ENCODE measurements around the gene DISP3. TPM values are rescaled to one million over a fixed set of nuclear protein-coding genes. Genes with fewer than 3 reads are reported as not detected.

DISP3 gene
- polyA plus RNA-seq, 3 donors: 0.01 TPM; not detected in 2

DNA sequence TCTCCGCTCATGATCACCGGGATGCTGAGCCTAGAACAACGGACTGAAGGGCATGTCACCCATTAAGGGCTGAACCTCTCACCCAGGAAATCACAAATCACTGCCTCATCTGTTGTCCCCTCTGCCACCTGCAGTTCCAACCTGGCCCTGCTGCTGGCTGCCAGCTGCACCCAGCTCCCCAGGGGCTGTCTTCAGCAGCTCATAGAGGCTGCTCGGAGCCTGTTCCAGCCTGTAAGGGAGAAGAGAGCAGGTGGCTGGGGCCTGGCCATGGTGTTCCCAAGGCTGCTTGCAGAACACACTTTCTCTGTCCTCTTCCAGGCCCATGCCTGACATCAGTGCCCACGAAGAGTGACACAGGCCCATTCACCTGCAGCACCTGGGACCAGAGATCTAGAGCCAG is 44.5 kb upstream of the DISP3 start:
- Mint-ChIP-seq H3K9me3 (peaks cover 0 to 3% (median 0%) of the 10 kb centered on the region in 7 donors), H3K36me3 (no peaks in the 10 kb centered on the region), H3K4me1 (no peaks in the 10 kb centered on the region), H3K27me3 (ENCODE audit: low read depth in 3 of 3) (peaks cover 4 to 11% (median 9%) of the 10 kb centered on the region in 3 donors), H3K4me3 (no peak overlapping the region), H3K27ac (no peak overlapping the region)
- H3K4me1 ChIP-seq (ENCODE audit: control insufficient read depth in 1 of 2, insufficient read depth in 2 of 2, low read length in 2 of 2): no peaks in the 10 kb centered on the region
- no peaks in the 10 kb centered on the region for H3K9me3 ChIP-seq (replicated peaks in 1 of 2; ENCODE audit: control insufficient read depth in 1 of 2, insufficient read depth in 1 of 2, low read length in 2 of 2)
- no peak overlapping the region for H3K27ac ChIP-seq (ENCODE audit: low read depth in 1 of 2, low read length in 2 of 2)
- no peak overlapping the region for H3K9ac ChIP-seq (ENCODE audit: insufficient read depth, low read length, poor library complexity, severe bottlenecking)
- DNase-seq: no peak
- no peaks in the 10 kb centered on the region for H3K27me3 ChIP-seq (ENCODE audit: control insufficient read depth in 2 of 2, insufficient read depth in 2 of 2, low read length in 2 of 2)
- no peaks in the 10 kb centered on the region for H3K79me2 ChIP-seq (ENCODE audit: insufficient read depth, low read length)
- no peak for TF ChIP-seq CTCF (IDR thresholded peaks at IDR 0.05)
- 100% methylated on average over 4 of the region's 5 CpGs for WGBS (ENCODE audit: insufficient coverage)
- no peak overlapping the region for H2AFZ ChIP-seq (ENCODE audit: insufficient read depth, low read depth, low read length, poor library complexity, severe bottlenecking)
- H4K20me1 ChIP-seq (ENCODE audit: insufficient read depth, low read length): no peaks in the 10 kb centered on the region
- H3K4me2 ChIP-seq (replicated peaks; ENCODE audit: extremely low read depth, low read length, poor library complexity, severe bottlenecking): no peak overlapping the region
- no peaks in the 10 kb centered on the region for H3K36me3 ChIP-seq (replicated peaks in 1 of 2; ENCODE audit: control insufficient read depth in 1 of 2, insufficient read depth in 2 of 2, low read length in 2 of 2)
- intact Hi-C loops (cut with micrococcal nuclease): no loop called here
- no peak overlapping the region for H3K4me3 ChIP-seq (replicated peaks in 1 of 3; ENCODE audit: low read depth in 2 of 3, low read length in 3 of 3)

- H3K27me3 ChIP-seq (ENCODE audit: control insufficient read depth in 2 of 2, insufficient read depth in 2 of 2, low read length in 2 of 2): no peaks in the 10 kb centered on the region
- 87% methylated on average over 6 of the region's 11 CpGs for WGBS (ENCODE audit: insufficient coverage)
- H3K27me3 Mint-ChIP-seq (ENCODE audit: low read depth in 3 of 3): peaks cover 4 to 11% (median 7%) of the 10 kb centered on the region in 3 donors
- no peak overlapping the region for H3K4me3 Mint-ChIP-seq
- no peaks in the 10 kb centered on the region for H3K4me1 Mint-ChIP-seq
- intact Hi-C loops (cut with micrococcal nuclease): no loop called here
- no peaks in the 10 kb centered on the region for H4K20me1 ChIP-seq (ENCODE audit: insufficient read depth, low read length)
- no peak overlapping the region for H2AFZ ChIP-seq (ENCODE audit: insufficient read depth, low read depth, low read length, poor library complexity, severe bottlenecking)
- H3K79me2 ChIP-seq (ENCODE audit: insufficient read depth, low read length): no peaks in the 10 kb centered on the region
- no peak overlapping the region for H3K4me3 ChIP-seq (replicated peaks in 1 of 3; ENCODE audit: low read depth in 2 of 3, low read length in 3 of 3)
- DNase-seq: no peak
- no peaks in the 10 kb centered on the region for H3K36me3 Mint-ChIP-seq
- peak overlapping the region in 1 of 7 donors; percentile 66 for H3K27ac Mint-ChIP-seq
- H3K9me3 ChIP-seq (replicated peaks in 1 of 2; ENCODE audit: control insufficient read depth in 1 of 2, insufficient read depth in 1 of 2, low read length in 2 of 2): no peaks in the 10 kb centered on the region
- no peak overlapping the region for H3K27ac ChIP-seq (ENCODE audit: low read depth in 1 of 2, low read length in 2 of 2)
- no peaks in the 10 kb centered on the region for H3K36me3 ChIP-seq (replicated peaks in 1 of 2; ENCODE audit: control insufficient read depth in 1 of 2, insufficient read depth in 2 of 2, low read length in 2 of 2)
- H3K9me3 Mint-ChIP-seq: peaks cover 0 to 3% (median 0%) of the 10 kb centered on the region in 7 donors
- no peak overlapping the region for H3K4me2 ChIP-seq (replicated peaks; ENCODE audit: extremely low read depth, low read length, poor library complexity, severe bottlenecking)
- no peak overlapping the region for H3K9ac ChIP-seq (ENCODE audit: insufficient read depth, low read length, poor library complexity, severe bottlenecking)
- no peaks in the 10 kb centered on the region for H3K4me1 ChIP-seq (ENCODE audit: control insufficient read depth in 1 of 2, insufficient read depth in 2 of 2, low read length in 2 of 2)
- TF ChIP-seq CTCF (IDR thresholded peaks at IDR 0.05): no peak
These were observed 44.0 kb upstream of the DISP3 start for GRCh38 chr1:11434926-11435325.
